OCI-LY3 (cell line): ENCODE results near the gene RASA2.

Source experiments
- CTCF ChIP-seq: fragments of 200-600, 300-600 bp; sonication (generic); IDR thresholded peaks from 2 replicates; pipeline ENCODE4 v1.5.1; 2014; ENCODE audit warnings: antibody characterized with exemption, low read length, low read depth
- EZH2phosphoT487 ChIP-seq: fragments of 200-600 bp; shearing (Covaris generic); IDR thresholded peaks from 2 replicates; pipeline ENCODE4 v1.6.1; 2018; ENCODE audit warnings: antibody characterized with exemption, mixed run types, low read depth

DNA sequence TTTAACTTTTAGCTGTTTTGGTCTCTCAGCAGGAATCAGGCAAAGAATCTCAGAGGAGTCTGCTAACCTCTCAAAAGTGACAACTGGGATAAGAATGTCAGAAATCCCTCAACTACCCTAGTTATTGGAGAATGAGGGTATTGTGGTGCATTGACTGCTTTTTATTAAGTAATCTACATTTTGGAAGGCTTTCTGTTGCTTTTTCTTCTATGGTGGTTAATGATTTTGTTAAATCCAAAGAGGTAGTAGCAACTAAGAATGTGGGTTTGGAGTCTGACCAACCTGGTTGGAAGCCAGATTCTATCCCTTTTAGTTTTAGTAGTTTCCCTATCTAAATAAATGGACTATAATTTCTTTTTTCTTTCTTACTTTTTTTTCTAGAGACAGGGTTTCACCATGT is 156.6 kb downstream of the RASA2 start:
- TF ChIP-seq CTCF (no peak), EZH2phosphoT487 (no peak)
